GM23248 (cell line): ENCODE measurements around the gene SPAG17. TPM values are rescaled to one million over a fixed set of nuclear protein-coding genes. Genes with fewer than 3 reads are reported as not detected.

Experiments
- DNase-seq: peaks from one replicate; pipeline ENCODE4 v3.0.0-alpha.2; 2015
- H2AFZ ChIP-seq: fragments of 200-600 bp; sonication (generic); 2 replicates; pipeline ENCODE4 v1.6.1; 2016; ENCODE audit warnings: antibody characterized with exemption
- H3F3A ChIP-seq: fragments of 200-600 bp; sonication (generic); 2 replicates; pipeline ENCODE4 v1.6.1; 2016; ENCODE audit warnings: mild to moderate bottlenecking, antibody characterized with exemption, mixed run types; ENCODE audit not compliant: insufficient read depth
- H3K27ac ChIP-seq: fragments of 200-600 bp; sonication (generic); 2 replicates; pipeline ENCODE4 v1.5.1; 2016; ENCODE audit warnings: mild to moderate bottlenecking
- H3K27me3 ChIP-seq: fragments of 200-600 bp; sonication (generic); replicated peaks from 2 replicates; pipeline ENCODE4 v1.6.1; 2016; ENCODE audit warnings: mild to moderate bottlenecking; ENCODE audit not compliant: insufficient read depth
- H3K36me3 ChIP-seq: fragments of 200-600 bp; sonication (generic); 2 replicates; pipeline ENCODE4 v1.6.1; 2016; ENCODE audit warnings: low read depth, mild to moderate bottlenecking
- H3K4me1 ChIP-seq: fragments of 200-600 bp; sonication (generic); 2 replicates; pipeline ENCODE4 v1.6.1; 2016; ENCODE audit warnings: mild to moderate bottlenecking; ENCODE audit not compliant: insufficient read depth
- H3K4me2 ChIP-seq: fragments of 200-600 bp; sonication (generic); one replicate; pipeline ENCODE4 v1.6.1; 2016; ENCODE audit warnings: mild to moderate bottlenecking; ENCODE audit not compliant: unreplicated experiment
- H3K4me3 ChIP-seq: fragments of 200-600 bp; sonication (generic); 2 replicates; pipeline ENCODE4 v1.5.1; 2016; ENCODE audit warnings: mild to moderate bottlenecking
- H3K79me2 ChIP-seq: fragments of 200-600 bp; sonication (generic); 2 replicates; pipeline ENCODE4 v1.6.1; 2016; ENCODE audit warnings: mild to moderate bottlenecking; ENCODE audit not compliant: insufficient read depth
- H3K9ac ChIP-seq: fragments of 200-600 bp; sonication (generic); 2 replicates; pipeline ENCODE4 v1.6.1; 2016; ENCODE audit warnings: mild to moderate bottlenecking
- H3K9me2 ChIP-seq: fragments of 200-600 bp; sonication (generic); 2 replicates; pipeline ENCODE4 v1.6.1; 2016; ENCODE audit warnings: mixed run types, mild to moderate bottlenecking, moderate library complexity; ENCODE audit not compliant: insufficient read depth
- H3K9me3 ChIP-seq: fragments of 200-600 bp; sonication (generic); one replicate; pipeline ENCODE4 v1.6.1; 2017; ENCODE audit warnings: low read depth
- H4K20me1 ChIP-seq: fragments of 200-600 bp; sonication (generic); 2 replicates; pipeline ENCODE4 v1.6.0; 2016; ENCODE audit not compliant: insufficient read depth
- EZH2 ChIP-seq: fragments of 200-600 bp; sonication (generic); IDR thresholded peaks from 2 replicates; pipeline ENCODE4 v1.6.1; 2018; ENCODE audit warnings: antibody characterized with exemption, mild to moderate bottlenecking; ENCODE audit not compliant: insufficient read depth, poor library complexity, severe bottlenecking
- EZH2phosphoT487 ChIP-seq: fragments of 200-600 bp; sonication (generic); IDR thresholded peaks from 2 replicates; pipeline ENCODE4 v1.6.1; 2018; ENCODE audit warnings: antibody characterized with exemption, moderate library complexity, mild to moderate bottlenecking, low read depth; ENCODE audit not compliant: insufficient read depth
- WGBS, 2 experiments: methylation state at CpG; one replicate each; pipeline ENCODE4 v1.1.6; 2015 to 2017; ENCODE audit warnings: low lambda C conversion rate in 2 of 2, low coverage in 1 of 2; ENCODE audit errors: missing lambda C conversion rate in 2 of 2; 5-methylcytosine and 5-hydroxymethylcytosine counted together
- in situ Hi-C: fragments of 300-500 bp; cut with MboI; formaldehyde crosslinking; loops from 2 replicates; pipeline ENCODE4 v1.15.0; 2020
- polyA plus RNA-seq: library from polyadenylated mRNA; unstranded; fragments of >200 nt; fragmentation: Nextera tagmentation; extraction: Ambion mirVana; gene quantifications from 2 replicates; pipeline ENCODE4 v1.2.1, GENCODE V29; 2016
- total RNA-seq: library from RNA; depleted of rRNA; stranded (reverse); fragments of >200 nt; shearing (Covaris generic); gene quantifications from 2 replicates; pipeline ENCODE4 v1.2.3, GENCODE V29; 2014

The SPAG17 gene
- total and polyA plus RNA-seq, 2 experiments from 2014 or later = 0.15 TPM; not detected in 1

DNA sequence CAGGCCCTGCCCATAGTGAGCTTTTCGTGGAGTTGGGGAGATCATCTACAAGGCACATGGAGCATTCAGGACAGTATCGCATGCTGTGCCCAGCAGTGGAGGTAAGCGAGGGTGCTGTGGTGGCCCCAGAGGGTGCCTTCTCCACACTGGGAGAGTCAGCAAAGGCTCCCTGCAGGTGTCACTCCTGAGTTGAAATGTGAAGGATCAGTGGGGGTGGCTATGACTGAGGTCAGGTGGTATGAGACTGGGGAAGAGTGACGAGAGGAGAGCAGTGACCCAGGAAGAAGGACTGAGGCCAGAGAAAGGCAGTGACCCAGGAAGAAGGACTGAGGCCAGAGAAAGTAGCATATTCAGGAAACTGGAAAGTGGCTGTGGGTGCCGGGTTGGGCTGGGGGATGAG, 53.0 kb downstream of the SPAG17 start:
- no peaks in the 10 kb centered on the region for H3K36me3 ChIP-seq
- in situ Hi-C loops = no loop called here
- H3F3A ChIP-seq = peaks cover 26% of the 10 kb centered on the region
- H3K4me1 ChIP-seq = peaks cover 23% of the 10 kb centered on the region
- no peaks in the 10 kb centered on the region for H3K27me3 ChIP-seq
- H3K9me2 ChIP-seq = no peaks in the 10 kb centered on the region
- no peak overlapping the region for H3K9ac ChIP-seq
- no peak overlapping the region for H2AFZ ChIP-seq
- H3K4me2 ChIP-seq = no peak overlapping the region
- no peaks in the 10 kb centered on the region for H4K20me1 ChIP-seq
- WGBS, 2 experiments = 96 to 100% methylated on average over 5 of the region's 5 CpGs
- no peak for DNase-seq
- no peak overlapping the region for H3K27ac ChIP-seq
- no peaks in the 10 kb centered on the region for H3K9me3 ChIP-seq
- no peak for TF ChIP-seq EZH2phosphoT487
- no peak for TF ChIP-seq EZH2
- H3K4me3 ChIP-seq = no peak overlapping the region
- H3K79me2 ChIP-seq = no peaks in the 10 kb centered on the region

GRCh38 chr1:118128761-118129160, 56.3 kb downstream of the SPAG17 start:
- no peaks in the 10 kb centered on the region for H3K79me2 ChIP-seq
- no peaks in the 10 kb centered on the region for H3K27me3 ChIP-seq
- H4K20me1 ChIP-seq = no peaks in the 10 kb centered on the region
- no peaks in the 10 kb centered on the region for H3K36me3 ChIP-seq
- H3K27ac ChIP-seq = no peak overlapping the region
- no peak overlapping the region for H3K4me3 ChIP-seq
- WGBS, 2 experiments = 88 to 100% methylated on average over 1 of the region's 1 CpG
- TF ChIP-seq EZH2 = no peak
- no peak for TF ChIP-seq EZH2phosphoT487
- no peak overlapping the region for H3K4me2 ChIP-seq
- no peaks in the 10 kb centered on the region for H3K4me1 ChIP-seq
- H3K9me3 ChIP-seq = no peaks in the 10 kb centered on the region
- H3K9ac ChIP-seq = no peak overlapping the region
- no peaks in the 10 kb centered on the region for H3K9me2 ChIP-seq
- H3F3A ChIP-seq = no peaks in the 10 kb centered on the region
- in situ Hi-C loops = no loop called here
- H2AFZ ChIP-seq = no peak overlapping the region
- no peak for DNase-seq

DNA sequence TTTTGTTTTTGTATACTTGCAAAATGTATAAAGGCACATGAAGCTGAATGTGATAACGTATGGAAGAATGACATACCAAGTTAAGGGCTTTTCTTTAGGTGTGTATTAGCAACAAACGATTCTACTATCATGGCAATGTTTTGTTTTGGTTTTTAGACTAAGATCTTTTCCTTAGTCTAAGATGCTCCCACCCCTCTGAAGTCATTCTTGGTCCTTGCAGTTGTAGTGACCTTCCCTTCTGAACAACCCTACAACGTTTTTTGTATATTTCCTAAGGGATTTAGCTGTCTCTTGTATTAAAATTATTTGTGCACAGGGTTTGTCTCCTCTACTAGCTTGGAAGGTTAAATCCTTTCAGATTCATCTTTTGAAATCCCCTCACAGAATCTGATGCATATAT, 61.0 kb downstream of the SPAG17 start:
- no peaks in the 10 kb centered on the region for H3K36me3 ChIP-seq
- 58 to 66% methylated on average over 3 of the region's 3 CpGs for WGBS, 2 experiments

GRCh38 chr1:118123116-118123839, 61.8 kb downstream of the SPAG17 start:
- Histone ChIP-seq H3K4me1 (peaks cover 15% of the 10 kb centered on the region), H4K20me1 (no peaks in the 10 kb centered on the region), H3K27me3 (no peaks in the 10 kb centered on the region), H3K4me3 (no peak overlapping the region), H3F3A (no peaks in the 10 kb centered on the region), H3K9me3 (no peaks in the 10 kb centered on the region), H3K27ac (no peak overlapping the region), H3K9ac (no peak overlapping the region), H3K9me2 (no peaks in the 10 kb centered on the region), H3K4me2 (no peak overlapping the region), H2AFZ (no peak overlapping the region), H3K79me2 (no peaks in the 10 kb centered on the region), H3K36me3 (no peaks in the 10 kb centered on the region)
- DNase-seq = no peak
- 23 to 28% methylated on average over 3 of the region's 3 CpGs for WGBS, 2 experiments
- no peak for TF ChIP-seq EZH2phosphoT487
- TF ChIP-seq EZH2 = no peak
- in situ Hi-C loops = no loop called here

More for the DNA sequence above, 61.0 kb downstream of the SPAG17 start:
- no peak for DNase-seq
- Histone ChIP-seq H3K9me2 (no peaks in the 10 kb centered on the region), H3K79me2 (no peaks in the 10 kb centered on the region), H3K4me3 (no peak overlapping the region), H3K4me1 (peaks cover 15% of the 10 kb centered on the region), H4K20me1 (no peaks in the 10 kb centered on the region), H3K4me2 (no peak overlapping the region), H3K9me3 (no peaks in the 10 kb centered on the region), H2AFZ (no peak overlapping the region), H3K9ac (no peak overlapping the region), H3K27ac (no peak overlapping the region), H3K27me3 (no peaks in the 10 kb centered on the region), H3F3A (no peaks in the 10 kb centered on the region)
- in situ Hi-C loops = no loop called here
- TF ChIP-seq EZH2phosphoT487 = no peak
- TF ChIP-seq EZH2 = no peak
